Ovary (tissue), 3 donors: ENCODE data around the gene LYPD6.

Source experiments
- POLR2A ChIP-seq: fragments of 450-650 bp; IDR thresholded peaks from one replicate; pipeline ENCODE4 v1.6.1; 2017; ENCODE audit warnings: antibody characterized with exemption, mild to moderate bottlenecking, moderate library complexity
- TF ChIP-seq, protein P1 (sequence below), 3 donors: fragments of 450-650 bp in 2 of 3; fragments of 200-600 bp in 1 of 3; IDR thresholded peaks; one replicate each; pipeline versions ENCODE4 v1.5.1 to v1.8.0; 2016 to 2022; ENCODE audit warnings: antibody characterized with exemption in 3 of 3, mild to moderate bottlenecking in 1 of 3
- donor health status: DM: no; HTN: no; CAD: no.

DNA sequence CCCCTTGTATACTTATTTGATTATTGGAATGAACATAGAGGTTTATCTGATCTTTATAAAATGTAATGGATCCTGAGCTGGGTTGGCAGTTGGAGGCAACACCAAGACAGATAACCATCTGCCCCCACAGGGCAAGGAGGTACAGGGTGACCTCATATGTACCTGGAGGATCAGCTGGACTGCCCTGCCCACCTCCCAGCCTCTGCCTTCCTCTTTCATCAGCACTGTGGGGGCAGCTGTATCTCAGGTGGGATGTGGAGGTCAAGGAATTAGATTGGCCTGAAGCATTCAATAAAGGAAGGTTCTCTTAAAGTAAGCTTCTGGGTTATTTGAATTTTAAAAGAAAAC, 92.6 kb downstream of the LYPD6 start:
- TF ChIP-seq, protein P1, sequence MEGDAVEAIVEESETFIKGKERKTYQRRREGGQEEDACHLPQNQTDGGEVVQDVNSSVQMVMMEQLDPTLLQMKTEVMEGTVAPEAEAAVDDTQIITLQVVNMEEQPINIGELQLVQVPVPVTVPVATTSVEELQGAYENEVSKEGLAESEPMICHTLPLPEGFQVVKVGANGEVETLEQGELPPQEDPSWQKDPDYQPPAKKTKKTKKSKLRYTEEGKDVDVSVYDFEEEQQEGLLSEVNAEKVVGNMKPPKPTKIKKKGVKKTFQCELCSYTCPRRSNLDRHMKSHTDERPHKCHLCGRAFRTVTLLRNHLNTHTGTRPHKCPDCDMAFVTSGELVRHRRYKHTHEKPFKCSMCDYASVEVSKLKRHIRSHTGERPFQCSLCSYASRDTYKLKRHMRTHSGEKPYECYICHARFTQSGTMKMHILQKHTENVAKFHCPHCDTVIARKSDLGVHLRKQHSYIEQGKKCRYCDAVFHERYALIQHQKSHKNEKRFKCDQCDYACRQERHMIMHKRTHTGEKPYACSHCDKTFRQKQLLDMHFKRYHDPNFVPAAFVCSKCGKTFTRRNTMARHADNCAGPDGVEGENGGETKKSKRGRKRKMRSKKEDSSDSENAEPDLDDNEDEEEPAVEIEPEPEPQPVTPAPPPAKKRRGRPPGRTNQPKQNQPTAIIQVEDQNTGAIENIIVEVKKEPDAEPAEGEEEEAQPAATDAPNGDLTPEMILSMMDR (IDR thresholded peaks at IDR 0.05): no peak
- no peak for TF ChIP-seq POLR2A
